ENCODE measurements around the gene TMEM161B. TPM values are rescaled to one million over a fixed set of nuclear protein-coding genes. Genes with fewer than 3 reads are reported as not detected.
"Not testable (repeated sequence)": the region's sequence is repeated elsewhere in the genome, so short reads cannot be mapped to it uniquely, and the experiment has no call there.

The TMEM161B gene
- total RNA-seq, 1 experiment from 2014 or later, result 24.8 TPM

DNA sequence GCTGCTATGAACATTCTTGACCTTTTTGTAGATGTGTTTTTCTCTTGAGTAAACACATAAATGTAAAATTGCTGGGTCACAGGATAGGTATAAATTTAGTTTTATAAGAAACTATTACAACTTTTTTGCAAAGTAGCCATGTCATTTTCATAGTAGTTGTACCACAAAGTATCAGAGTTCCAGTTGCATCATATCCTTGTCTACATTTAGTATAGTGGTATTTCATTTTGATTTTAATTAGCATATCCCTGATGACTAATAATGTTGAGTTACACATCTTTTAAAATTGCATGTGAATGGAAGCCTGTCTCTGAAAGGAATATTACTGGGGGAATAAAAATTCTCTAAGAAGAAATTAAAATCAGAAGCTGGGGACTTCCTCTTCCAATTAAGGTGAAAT is 85.4 kb downstream of the TMEM161B start:
- no peaks in the 10 kb centered on the region for H3K4me1 ChIP-seq
- DNase-seq, result no peak
- H3K9me3 ChIP-seq (replicated peaks), result peaks cover 2% of the 10 kb centered on the region; the same call in 1 of the 2 replicates
- H3K27ac ChIP-seq, result no peak overlapping the region
- H3K36me3 ChIP-seq, result 0 out of 2 replicates have a peak, but pooled peaks cover 3% of the 10 kb centered on the region
- H3K4me3 ChIP-seq, result no peak overlapping the region
- no peaks in the 10 kb centered on the region for H3K27me3 ChIP-seq

DNA sequence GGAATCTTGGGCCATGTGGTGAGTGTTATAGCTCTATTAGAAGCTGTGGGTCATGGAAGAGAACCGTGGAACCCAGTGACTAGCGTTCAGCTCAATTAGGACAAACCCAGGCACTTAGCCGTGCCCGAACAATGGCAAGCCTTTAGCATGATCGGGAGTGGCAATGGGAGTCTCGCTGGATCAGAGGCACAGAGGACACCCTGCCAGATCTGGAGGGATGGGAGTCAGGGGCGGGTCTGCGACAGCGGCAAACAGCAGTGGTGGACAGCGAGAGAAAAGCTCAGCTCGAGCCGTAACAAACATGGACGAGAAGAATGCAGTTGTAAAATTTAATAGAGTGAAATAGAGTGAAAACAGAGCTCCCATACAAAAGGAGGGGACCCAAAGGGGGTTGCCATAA is 91.2 kb downstream of the TMEM161B start:
- not testable (repeated sequence) for H3K36me3 ChIP-seq; H3K4me1 ChIP-seq; H3K9me3 ChIP-seq (replicated peaks); H3K27ac ChIP-seq; DNase-seq; H3K27me3 ChIP-seq; H3K4me3 ChIP-seq

DNA sequence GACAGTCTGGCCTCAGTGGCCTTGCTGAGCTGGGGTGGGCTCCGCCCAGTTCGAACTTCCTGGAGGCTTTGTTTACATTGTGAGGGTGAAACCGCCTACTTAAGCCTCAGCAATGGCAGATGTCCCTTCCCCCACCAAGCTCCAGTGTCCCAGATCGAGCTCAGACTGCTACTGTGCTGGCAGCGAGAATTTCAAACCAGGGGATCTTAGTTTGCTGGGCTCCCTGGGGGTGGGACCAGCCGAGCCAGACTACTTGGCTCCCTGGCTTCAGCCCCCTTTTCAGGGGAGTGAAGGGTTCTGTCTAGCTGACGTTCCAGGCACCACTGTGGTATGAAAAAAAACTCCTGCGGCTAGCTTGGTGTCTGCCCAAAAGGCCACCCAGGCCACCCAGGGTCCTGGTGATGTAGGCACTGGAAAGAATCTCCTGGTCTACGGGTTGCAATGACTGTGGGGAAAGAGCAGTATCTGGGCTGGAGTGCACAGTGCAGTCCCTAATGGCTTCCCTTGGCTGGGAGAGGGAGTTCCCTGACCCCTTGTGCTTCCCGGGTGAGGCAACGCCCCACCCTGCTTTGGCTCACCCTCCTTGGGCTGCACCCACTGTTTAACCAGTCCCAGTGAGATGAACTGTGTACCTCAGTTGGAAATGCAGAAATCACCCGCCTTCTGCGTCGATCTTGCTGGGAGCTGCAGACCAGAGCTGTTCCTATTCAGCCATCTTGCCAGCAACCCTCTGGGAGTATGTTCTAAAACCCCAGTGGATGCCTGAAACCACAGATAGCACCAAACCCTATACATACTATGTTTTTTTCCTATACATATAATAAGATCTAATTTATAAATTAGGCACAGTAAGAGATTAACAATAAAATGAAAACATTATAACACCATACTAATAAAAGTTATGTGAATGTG is 95.5 kb downstream of the TMEM161B start:
- H3K9me3 ChIP-seq (replicated peaks), result no peaks in the 10 kb centered on the region
- no peaks in the 10 kb centered on the region for H3K4me1 ChIP-seq
- peak; percentile 55 to 68 for DNase-seq
- H3K4me3 ChIP-seq, result peak overlapping the region; percentile 57
- peak overlapping the region; percentile 45 for H3K27ac ChIP-seq
- H3K36me3 ChIP-seq, result no peaks in the 10 kb centered on the region
- H3K27me3 ChIP-seq, result no peaks in the 10 kb centered on the region

DNA sequence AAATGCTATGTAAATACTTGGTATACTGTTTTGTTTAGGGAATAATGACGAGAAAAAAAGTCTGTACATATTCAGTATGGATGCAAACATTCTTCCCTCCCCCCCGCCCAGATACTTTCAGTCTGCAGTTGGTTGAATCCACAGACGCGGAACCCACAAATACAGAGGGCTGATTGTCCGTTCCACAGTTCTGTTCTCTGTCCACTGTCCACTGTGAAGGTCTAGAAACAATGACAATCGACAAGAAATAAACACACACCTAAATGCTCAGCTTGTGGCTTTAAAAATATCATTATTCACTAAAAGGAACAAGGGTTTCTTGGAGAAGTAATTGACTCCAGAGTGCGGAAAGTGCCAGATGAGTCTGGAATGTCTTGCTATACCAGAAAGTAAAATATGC is 109.1 kb downstream of the TMEM161B start:
- H3K27ac ChIP-seq, result no peak overlapping the region
- H3K9me3 ChIP-seq (replicated peaks), result no peaks in the 10 kb centered on the region; the same call in 1 of the 2 replicates
- H3K36me3 ChIP-seq, result no peaks in the 10 kb centered on the region
- H3K4me1 ChIP-seq, result no peaks in the 10 kb centered on the region
- no peak overlapping the region for H3K4me3 ChIP-seq
- DNase-seq, result no peak
- no peaks in the 10 kb centered on the region for H3K27me3 ChIP-seq

DNA sequence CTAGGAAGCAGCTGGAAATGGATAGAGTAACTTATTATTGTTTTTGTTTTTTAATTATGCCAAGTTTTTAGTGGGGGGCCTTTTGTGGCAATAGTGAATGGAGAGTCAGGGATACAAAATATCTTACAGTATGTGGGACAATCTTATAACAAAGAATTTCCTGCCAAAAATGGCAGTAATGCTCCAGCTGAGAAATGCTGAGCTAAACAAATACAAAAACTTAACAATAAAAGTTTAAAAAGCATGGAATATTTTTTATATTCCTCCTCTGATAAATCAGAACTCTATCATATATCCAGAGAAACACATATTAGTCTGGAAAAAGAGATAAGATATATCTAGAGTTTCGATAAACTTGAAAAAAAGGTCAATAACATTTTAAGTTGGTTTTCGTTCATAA is 110.6 kb downstream of the TMEM161B start:
- H3K4me3 ChIP-seq, result no peak overlapping the region
- H3K36me3 ChIP-seq, result no peaks in the 10 kb centered on the region
- no peaks in the 10 kb centered on the region for H3K9me3 ChIP-seq (replicated peaks)
- no peak overlapping the region for H3K27ac ChIP-seq
- no peaks in the 10 kb centered on the region for H3K27me3 ChIP-seq
- no peaks in the 10 kb centered on the region for H3K4me1 ChIP-seq
- no peak for DNase-seq

DNA sequence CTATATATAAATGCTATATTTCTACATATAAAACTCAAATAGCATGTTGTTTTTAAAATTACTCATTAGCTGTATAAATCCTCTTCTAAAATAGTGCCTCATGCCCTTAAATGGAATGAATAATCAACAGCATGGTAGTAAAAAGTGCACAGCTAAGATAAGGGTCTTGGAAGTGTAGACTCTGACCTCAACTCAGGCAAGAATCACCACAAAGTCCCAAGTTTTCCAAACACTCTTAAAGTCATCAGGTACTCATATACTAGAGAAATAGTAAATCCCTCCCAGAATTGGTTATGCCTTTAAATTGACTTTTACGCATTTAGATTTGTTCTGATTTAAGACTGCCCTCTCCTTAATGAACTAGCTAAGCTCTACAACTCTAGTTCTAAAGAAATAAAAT is 113.8 kb downstream of the TMEM161B start:
- H3K27ac ChIP-seq, result no peak overlapping the region
- no peaks in the 10 kb centered on the region for H3K27me3 ChIP-seq
- no peak overlapping the region for H3K4me3 ChIP-seq
- H3K36me3 ChIP-seq, result no peaks in the 10 kb centered on the region
- no peaks in the 10 kb centered on the region for H3K4me1 ChIP-seq
- DNase-seq, result no peak
- H3K9me3 ChIP-seq (replicated peaks), result no peaks in the 10 kb centered on the region

DNA sequence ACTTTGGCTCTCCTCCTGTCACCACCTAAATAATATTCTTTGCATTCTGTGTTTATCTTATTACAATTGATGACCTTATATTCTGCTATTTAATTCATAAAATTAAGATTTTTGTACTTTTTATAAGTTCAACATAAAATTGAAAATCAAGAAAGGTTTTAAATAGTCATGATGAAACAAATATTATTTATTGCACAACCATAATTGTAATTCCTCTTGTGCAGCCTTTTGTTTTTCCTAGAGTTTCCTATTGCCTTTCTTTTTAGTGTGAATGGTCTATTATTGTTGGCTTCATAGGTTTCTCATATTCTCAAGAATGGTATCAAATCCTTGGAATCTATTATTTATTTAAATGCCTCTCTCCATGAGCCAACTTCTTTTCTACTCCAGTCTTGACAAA is 117.9 kb downstream of the TMEM161B start:
- H3K4me1 ChIP-seq, result no peaks in the 10 kb centered on the region
- H3K4me3 ChIP-seq, result no peak overlapping the region
- no peaks in the 10 kb centered on the region for H3K9me3 ChIP-seq (replicated peaks)
- no peaks in the 10 kb centered on the region for H3K27me3 ChIP-seq
- H3K27ac ChIP-seq, result no peak overlapping the region
- no peaks in the 10 kb centered on the region for H3K36me3 ChIP-seq
- DNase-seq, result no peak

DNA sequence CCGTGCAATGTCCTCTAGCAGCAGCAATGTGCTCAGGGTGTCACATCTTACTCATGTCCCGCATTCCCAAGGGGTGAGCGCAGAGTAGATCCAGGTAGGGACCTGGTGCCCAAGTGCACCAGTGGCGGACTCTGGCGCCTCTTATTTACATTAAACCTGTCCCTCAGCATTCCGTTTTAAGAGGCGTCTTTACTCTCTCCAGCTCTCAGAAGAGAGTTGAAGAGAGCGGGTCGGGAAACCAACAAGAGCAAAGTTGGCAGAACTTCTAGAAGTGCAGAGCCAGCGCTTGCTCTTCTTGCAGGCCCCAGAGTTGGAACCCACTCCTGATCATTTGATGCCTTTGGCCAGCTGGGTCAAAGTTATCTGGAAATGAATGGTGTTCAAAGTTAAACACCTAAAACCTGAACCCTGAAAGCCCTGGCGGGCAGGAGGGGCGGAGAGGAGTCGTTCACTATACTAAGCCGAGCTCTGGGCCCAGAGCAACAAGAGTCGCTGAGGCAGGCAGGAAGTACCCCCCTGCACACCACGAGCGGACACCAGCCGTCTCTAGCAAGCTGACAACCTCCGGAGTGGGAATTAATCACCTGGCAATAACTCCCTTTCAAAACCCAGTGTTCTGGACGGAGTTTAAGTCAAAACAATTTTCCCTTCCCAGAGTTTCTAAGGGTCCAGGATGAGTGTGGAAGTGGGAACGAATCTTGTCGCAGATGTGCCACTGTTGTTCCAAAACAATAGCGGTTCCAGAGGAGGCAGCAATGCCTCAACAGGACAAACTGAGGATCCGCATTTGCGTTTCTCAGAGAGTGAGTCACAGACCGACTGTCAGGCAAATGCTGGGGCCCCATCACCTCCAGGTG is 122.8 kb downstream of the TMEM161B start:
- Histone ChIP-seq H3K4me3 (no peak overlapping the region), H3K36me3 (no peaks in the 10 kb centered on the region), H3K27ac (no peak overlapping the region), H3K4me1 (no peaks in the 10 kb centered on the region), H3K9me3 (replicated peaks) (no peaks in the 10 kb centered on the region), H3K27me3 (no peaks in the 10 kb centered on the region)
- no peak for DNase-seq

DNA sequence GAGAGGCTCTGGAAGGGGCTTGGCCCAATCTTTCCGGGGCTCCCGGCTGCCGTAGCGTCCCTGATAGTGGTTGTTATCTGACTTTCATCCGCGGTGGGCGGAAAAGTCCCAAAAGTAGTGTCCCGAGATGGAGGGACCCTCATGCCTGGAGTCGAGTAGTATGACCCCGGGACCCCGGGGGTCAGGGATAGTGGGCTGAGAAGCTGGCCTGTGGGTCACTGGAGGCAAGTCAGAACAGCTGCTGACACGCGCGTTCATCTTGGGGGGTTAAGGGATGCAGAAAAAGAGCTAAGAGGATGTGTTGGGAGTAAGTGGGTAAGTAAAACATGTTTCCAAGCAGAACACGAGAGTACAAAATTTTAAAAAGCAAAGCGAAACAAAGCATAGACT is 123.4 kb downstream of the TMEM161B start:
- no peak overlapping the region for H3K27ac ChIP-seq
- H3K4me1 ChIP-seq, result no peaks in the 10 kb centered on the region
- H3K36me3 ChIP-seq, result no peaks in the 10 kb centered on the region
- no peak for DNase-seq
- no peak overlapping the region for H3K4me3 ChIP-seq
- no peaks in the 10 kb centered on the region for H3K9me3 ChIP-seq (replicated peaks)
- H3K27me3 ChIP-seq, result no peaks in the 10 kb centered on the region
